ENCODE measurements around the gene HOXB3.

HOXB3 gene

DNA sequence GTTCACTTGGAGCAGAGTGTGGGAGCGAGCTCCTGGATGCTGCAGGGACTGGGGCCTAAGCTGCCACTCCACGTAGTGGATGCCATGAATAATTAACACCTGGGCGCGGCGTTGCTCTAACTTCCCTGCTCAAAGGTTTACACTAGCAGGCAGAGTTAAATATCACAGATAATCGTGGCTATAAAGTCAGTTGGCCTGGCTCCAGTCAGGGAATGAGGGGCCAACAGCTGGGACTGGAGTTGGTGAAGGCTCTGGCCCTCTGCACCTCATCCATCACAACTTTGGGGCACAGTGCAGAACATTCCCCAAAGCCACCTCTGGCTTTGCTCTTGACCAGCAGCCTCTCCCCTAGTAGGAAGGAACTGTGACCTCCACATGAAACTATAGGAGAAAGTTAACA lies 22.8 kb downstream of the HOXB3 start:
- no peak for DNase-seq

DNA sequence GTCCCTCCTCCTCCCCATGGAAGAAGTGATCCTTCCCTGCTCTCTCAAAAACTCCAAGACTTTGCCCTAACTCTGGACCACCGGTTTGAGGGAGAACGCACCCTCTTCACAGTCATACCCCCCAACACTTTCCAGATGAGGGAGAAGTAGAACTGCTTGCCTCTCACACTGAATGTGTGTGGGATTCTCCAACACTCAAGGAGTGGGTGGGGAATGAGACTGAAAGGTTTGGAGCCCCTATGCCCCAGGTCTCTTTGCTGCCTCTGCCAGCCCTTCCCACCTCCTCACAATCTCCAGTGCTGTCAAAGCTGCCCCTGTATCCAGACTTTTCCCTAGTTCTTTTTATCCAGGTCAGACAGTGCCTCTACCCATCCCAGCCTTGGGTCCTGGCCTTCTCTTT lies 23.3 kb downstream of the HOXB3 start:
- DNase-seq: no peak

DNA sequence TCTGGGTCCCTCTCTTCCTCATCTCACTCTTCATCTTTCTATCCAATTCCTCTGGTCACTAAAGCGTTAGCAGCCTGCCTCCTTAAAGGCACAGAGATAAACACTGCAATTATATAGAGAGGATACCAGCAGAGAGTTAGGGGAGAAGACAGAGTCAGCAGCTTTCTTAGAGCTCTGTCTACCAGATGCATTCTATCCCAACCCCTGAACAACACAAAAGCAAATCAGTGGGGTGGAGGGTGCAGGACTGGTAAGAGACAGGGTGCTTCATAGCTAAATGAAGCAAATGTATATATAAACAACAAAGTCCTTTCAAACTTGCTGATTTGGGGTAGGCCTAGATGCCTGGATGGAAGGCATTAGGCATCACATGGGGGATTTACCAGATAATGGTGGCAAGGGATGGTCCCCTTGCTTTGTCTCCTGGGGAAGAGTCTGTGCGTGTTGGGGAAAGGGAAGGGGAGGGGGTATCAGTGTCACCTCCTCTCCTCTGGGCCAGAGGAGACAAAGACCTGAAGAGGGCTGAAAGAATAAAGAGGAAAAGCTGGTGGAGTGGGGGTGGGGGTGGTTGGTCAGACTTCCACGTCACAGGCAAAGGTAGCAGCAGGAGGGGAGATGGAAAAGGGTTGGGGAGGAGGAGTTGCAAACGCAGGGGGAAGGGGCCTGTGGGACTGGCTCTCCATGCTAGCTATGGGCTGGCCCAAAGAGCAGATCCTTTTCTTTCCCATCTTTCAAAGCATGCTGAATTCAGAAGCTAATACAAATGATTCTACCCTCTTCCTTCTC lies 23.9 kb downstream of the HOXB3 start:
- DNase-seq: no peak

DNA sequence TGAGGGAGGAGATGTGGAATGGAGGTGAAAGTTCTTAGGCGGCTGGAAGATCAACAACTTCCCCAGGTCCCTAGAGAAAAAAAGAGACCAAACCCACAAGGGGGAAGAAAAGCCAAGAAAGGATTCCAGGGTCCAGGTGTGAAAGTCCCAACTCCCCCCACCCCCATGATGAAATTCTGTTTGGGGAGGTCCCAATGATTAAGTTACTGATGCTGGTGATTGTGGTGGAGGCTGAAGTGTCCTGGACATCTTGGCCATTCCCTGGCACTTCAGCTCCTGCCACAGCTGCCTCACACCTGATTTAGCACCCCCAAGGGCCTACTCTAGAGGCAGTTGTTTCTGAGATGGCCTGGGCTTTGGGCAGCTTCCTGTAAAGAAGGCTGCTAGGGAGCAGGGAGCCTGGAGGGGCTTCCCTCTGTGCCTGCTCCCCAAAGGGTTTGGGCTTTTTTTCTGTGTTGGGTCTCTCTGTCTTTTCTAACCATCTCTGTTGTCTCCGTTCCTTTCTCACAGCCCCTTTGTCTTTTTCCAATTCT lies 25.0 kb downstream of the HOXB3 start:
- no peak for DNase-seq

DNA sequence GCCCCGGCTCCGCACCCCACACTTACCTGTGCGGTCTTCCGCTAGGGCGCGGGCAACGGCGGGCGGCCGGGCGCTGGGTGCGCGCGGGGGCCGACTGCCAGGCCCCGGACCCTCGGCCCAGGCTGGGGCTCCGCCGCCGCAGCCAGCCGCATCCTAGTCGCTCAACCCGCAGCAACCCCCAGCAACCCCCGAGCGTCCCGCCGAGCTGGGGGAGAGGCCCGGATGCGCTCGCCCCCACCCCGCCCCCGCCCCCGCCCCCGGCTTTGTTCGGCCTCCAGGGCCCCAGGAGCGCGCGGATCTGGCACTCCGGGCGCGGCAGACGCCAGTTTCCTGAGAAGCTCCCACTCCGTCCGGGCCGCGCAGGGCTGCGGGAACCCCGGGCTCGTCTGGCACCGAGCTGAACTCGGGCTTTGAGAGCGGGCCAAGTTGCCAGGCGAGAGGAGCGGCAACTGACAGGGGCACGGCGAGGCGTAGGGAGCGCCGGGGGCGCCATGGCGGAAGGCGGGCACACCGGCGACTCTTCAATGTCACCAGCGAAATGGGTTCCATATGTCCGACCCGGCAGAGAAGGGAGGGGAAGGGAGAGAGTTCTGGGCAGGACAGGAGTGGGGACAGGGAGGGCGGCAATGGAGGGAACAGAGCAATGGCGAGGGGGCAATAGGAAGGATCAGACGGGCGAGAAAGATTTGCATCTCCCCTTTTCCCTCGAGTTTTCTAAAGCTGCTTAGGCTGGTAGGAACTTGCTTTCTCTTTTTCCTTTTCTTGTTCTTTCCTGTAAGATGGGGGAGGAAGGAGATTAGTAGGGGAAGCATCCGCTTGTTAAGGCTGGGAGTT lies 25.6 kb downstream of the HOXB3 start:
- DNase-seq: no peak

DNA sequence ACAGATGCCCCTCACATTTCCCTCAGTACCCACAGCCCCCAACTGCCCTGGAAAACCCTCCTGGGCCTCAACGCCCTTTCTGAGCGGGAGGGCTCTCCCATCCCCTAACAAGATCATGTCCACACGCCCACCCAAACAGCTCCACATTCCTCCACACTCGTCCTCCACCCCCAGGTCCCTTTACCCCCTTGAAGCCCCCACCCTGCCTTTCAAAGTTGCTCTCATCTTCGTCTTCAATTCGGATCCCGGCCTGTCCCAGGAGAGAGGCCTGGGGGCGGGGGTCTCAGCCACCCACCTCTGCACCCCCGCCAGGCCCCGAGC lies 26.2 kb downstream of the HOXB3 start:
- DNase-seq: no peak

DNA sequence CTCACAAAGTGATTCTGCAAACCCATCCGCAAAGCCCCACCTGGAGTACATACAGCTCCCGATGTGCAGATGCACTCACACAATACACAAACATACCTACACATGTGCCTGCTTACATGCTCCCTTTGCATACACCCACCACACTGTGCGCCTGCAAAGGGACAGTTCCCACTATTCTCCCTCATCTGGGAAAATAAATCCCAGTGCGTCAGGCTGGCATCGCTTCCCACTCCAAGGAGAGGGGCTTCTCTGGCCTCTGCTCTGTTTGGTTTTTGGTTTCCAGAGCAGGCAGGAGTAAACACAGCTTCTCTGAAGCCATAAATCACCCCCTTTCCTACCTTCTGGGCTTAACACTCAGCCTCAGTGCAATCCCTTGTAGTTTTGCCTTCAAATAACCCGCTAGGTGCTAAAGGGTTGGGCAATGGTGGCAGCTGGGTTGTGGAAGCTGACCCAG lies 26.6 kb downstream of the HOXB3 start:
- DNase-seq: no peak

DNA sequence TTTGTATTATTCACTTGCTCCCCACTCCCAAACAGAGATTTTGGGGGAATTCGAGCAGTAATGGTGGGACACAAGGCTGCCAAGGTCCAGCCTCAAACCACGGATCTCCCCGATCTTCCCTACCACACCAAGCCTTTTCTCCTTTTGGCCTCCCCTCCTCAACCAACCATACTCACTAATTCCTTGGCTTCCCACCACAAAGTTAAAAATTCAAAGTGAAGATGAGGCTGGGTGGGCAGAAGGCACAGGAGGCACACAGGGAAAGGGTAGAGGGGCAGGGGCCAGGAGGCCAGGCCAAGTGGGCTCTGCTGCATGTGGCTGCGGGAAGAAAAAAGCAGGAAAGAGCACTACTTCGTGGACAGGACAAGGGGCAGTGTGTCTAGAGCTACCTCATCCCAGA lies 27.1 kb downstream of the HOXB3 start:
- no peak for DNase-seq

DNA sequence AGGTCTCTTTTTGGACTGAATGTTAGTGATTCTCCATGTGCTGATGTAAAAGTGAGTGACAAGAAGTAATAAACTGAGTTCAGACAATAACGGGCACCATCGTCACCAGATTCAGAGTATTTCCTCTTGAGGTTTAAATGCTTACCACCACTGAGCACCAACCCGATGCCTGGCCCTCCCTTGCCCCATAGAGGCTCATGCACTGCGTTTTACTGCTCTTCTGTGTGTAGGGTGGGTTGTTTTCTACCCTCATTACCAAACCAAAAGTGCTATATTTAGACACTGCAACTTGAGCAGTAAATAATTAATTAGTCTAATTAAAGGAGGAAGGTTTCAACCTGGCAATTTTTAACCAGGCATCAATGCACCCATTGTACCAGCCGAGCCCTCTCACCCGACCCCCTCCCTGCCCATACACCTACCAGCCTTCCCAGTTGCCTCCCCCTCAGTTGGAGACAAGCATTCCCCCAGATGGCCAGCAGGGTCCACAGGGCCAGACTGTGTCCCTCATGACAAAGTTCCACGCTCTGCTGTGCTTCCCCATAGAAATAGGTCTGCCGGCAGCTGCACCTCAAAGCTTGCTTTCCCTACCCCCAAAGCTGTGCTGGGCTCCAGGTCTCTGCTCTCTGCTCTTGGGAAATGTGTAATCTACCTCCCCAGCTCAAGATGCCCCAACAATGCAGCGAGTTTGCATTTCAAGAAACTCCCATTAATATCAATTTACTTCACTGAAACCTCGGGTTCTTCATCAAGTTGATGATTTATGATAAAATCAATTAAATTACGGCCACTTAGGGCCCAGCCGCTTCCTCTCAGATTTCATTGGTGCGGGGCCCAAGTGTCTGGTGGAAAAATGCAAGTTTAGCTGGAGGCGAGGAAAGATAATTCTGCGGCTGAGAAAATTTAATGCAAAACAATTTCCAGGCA lies 27.9 kb downstream of the HOXB3 start:
- no peak for DNase-seq

DNA sequence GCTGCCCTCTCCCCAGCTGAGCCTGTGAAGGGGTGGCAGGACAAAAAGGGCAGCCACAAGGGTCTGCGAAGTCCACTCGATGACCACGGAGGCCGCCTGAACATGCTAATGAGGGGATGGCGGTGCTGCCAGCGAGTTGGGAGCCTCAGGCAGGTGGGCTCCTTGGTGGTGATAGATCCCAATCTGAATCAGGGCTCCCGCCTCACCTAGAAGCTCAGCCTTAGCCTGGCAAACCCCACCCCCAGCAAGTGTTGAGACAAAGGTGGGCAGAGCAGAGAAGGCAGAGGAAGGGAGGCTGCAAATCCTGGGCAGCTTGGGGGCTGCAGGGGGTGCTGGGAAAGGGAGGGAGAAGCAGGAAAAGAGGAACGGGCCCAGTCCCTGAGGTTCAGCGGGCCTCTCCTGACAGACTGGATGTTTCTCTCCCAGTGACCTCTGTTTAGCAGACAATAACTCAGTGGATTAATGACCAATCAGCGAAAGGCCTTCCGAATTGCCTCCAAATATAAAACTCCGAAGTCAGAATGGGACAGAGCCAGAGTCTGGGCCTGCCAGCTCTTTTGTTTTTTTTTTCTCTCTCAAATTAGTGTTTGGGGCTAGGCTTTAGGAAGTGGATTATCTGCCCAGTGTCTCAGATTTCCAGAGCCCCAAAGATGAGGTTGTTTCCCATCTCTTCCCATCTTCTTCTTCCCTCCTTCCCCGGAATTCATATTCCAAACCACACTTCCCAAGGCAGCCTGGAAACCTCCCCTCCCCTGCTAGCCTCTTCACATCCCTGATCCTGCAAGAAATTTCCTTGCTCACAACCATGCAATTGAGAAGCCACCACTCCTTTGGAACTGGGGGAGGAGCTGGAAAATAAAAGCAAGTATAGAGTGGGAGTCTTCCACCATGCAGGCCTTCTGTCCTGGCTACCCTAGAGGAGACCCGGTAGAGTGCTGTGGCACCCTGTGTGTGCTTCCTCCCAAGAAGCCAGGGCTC lies 29.9 kb downstream of the HOXB3 start:
- no peak for DNase-seq

DNA sequence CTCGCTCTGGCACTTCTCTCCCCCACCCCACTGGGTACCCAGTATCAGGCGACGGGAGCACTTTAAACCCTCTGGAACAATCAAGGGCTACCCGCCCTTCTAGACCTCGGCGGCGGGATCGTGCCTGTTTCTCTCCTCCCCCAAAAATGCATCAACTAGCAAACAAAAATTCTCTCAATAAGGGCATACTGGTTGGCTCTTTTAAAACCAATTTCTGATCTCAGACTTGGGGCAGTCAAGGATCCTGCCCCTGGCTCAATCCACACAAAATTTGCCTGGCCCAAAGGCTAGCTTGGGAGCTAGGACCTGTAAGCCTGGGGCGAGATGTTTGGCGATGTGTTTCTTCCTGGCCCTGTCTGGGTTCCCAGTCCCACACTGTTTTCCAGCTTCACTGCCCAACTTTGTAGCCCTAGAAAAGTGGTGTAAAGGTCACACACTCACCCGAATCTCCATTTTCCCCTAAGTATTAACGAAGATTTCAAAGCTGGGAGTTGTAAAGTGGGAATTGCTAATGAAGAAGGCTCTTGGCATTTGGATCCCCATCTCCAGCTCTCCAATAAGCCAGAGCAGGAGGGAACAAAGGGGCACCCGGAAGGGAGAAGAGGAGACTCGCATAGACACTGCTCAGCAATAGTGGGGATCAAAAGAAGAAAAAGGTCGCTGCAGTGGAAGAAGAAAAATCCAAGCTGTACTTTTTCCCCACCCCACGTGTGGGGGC lies 30.8 kb downstream of the HOXB3 start:
- no peak for DNase-seq

DNA sequence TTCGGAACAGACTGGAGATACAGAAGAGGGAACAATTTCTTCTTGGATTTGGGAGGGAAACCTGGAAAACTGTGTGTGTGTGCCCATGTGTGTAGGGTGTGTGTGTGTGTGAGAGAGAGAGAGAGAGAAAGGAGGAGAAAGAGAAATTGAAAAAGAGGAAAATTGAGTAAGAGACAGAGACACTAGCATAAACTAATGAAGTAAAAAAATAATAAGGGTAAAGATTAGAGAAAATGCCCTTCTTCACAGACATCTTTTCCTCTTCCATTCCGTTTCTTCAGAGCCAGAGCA lies 31.3 kb downstream of the HOXB3 start:
- no peak for DNase-seq

DNA sequence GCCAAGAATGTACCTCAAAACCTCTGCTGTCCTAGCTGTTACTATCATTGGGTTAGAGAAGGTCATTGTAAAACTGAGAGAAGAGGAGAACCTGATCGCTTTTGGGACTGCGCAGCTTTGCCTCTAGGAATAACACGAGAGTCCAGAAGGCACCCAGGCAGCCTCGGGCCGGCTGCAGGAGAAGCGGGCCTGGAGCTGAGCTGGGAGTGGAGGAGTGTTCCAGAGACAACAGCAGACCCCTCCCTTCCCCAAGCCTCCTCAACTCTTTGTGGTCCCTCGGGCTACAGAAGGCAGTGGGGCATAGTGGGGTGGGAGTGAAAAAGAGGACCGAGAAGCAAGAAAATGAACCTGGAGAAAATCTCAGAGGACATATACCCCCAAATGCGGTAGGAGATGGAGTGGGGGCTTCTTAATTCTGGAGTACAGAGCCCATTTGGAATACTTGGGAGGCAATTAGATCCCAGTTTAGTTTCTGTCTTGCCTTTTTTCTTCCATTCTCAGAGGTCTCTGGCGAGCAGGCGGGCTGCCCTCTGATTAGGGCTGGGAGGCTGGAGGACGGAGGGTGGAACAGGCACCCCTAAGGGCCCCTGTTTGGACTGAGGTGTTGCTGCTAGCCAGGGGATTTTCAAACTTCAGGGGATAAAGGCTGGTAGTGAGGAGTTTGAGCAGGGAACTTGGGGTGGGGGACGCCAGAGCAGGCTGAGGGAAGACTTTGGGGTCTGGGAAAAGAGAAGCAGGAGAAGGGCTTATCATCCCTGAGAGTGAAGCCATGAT lies 31.8 kb downstream of the HOXB3 start:
- DNase-seq: no peak

DNA sequence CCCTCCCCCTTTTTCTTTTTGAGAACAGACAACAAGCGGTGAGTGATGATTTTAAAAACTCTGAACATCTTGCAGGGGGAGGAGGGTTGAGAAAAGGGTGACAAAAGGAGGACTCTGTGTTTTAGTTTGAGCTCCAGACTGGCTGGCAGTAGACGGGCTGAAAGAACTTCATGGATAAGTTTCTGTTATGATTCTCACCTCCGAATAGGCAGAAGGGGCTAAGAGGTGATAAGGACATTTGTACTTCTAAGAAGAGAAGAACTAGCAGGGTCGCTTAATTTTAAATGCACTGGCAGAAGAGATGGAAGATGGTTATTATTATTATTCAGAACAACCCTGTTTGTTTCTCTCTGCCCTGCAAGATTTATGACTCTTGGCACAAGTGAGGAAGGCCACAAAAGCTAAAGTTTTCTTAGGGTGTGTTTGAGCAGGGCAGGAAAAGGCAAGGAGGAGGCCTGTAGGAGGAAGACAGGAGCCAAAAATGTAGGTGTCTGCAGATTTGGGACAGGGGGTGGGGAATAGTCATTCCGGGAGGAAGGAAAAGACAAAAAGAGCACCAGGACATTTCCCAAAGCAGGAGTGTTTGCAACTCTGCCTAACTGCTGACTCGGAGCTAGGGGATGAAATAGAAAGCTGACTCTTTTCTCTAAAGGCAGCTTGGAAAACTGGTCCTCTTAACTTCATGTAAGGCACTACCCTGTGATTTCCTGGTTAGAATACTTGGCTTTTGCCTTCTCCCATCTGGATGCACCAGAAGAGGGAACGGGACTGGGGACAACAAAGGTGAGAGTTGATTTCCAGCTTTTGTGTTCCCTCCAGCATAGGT lies 33.3 kb downstream of the HOXB3 start:
- no peak for DNase-seq

DNA sequence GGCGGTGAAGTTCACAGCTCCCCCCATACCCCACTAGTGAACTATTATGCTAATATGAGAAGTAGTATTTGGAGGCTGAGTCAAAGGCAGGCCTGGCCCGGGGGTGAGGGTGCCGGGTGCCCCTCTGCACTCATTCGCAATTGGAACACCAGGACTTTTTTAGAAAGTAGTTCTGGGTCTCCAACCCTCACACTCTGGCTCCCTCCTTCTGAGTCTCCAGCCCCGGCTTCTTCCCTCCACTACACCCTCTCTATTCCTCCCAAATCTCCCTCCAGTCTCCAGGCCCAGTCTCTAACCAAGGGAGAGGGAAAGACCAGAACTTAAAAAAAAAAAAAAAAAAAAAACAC lies 33.8 kb downstream of the HOXB3 start:
- no peak for DNase-seq

DNA sequence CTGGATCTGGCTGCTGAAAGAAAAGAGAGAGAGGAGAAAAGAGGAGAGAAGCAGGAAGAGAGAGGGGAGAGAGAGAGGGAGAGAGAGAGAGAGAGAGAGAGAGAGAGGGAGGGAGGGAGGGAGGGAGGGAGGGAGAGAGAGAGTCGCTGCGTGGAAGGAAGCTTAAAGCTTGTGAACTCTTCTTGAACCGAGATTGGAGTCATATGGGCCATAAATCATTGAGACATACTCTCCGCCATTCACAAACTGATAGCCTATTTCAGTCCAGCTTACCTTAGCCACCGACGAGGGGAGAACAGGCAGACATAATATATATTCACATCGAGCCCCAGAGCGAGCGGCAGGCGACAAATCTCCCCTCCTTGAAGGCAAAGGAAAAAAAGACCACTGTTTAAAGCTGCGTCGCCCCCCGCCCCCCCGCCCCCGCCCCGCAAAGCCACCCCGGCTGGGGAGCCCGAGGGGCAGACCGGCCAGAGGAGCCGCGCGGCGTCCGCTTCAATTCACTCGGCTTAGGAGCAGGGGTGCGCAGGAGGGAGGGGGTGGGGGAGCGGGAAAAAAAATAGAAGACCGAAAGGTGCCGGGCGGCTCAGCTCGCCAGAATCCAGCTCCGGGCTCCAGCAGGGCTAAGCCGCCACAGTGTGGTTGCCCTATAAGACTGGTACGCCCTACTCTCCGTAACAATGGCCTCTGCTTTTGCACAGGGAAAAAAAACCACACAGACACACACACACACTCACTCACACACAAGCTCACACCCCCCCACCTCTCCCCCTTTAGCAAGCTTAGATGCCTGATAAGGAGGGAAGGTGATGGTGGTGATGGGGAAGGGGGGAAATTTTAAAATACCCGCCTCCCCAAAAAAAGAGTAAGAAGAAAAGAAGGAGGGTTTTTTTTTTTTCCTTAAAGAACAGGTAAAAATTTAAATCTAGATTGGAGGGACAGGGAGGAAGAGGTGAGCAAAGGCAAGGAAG lies 34.5 kb downstream of the HOXB3 start:
- peak; percentile 92 for DNase-seq

DNA sequence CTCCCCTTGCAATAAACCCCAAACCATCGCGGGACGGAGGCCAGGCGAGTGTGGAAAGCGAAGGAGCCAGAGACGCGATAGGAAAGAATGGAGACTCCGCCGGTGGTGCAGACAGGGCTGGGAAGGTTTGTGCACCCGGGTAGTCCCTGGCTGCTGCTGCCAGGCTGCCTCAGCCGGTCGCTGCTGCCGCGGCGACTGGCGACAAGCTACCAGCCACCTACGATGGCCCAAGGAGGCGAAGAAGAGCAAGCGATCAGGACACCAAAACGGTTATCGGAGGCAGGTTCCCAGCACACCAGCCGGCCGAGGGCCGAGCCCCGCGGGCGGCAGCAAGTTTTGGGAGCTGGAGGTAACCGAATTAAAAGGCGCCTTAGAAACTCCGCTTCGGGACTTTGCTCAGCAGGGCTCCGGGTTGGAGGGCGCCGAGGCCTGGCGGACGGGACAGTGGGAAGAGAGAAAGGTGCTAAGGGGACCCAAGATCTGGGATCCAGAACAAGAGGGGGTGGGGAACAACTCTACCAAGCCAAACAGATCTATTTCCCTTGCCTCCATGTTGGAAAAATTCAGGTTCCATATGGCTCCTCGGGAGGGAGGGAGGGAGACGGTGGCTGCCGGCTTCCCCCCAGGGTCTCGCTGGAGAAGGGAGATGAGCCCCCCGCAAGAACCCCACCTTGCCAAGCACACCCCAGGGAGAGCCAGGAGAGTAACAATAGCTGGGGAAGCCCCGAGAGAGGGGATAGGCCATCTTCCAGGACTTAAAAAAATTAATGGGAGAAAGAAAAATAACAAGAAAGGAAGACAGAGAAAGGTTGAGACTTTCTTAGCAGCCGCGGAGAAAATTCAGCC lies 35.4 kb downstream of the HOXB3 start:
- DNase-seq: no peak

DNA sequence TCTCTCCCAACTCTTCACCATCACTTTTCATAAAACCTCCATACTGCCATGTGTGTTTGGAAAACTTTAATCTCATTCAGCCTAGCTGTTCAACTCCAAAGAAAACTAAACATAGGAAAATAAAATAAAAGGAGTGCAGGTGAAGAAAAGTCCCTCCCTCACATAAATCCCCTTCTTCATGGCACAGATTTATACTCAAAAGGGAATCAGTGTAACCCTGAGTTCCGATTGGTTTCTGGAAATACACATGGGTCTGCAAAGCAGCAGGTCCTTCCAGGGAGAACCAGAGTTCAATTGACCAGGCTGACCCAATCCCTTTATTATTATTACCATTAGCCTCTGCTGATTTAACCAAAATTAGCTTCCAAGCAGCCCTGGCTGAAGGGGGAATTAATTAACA lies 36.2 kb downstream of the HOXB3 start:
- DNase-seq: no peak
